ENCODE data around the gene COX19.

GRCh38 chr7:1004018-1004852 lies 28.9 kb upstream of the COX19 start:
- TF ChIP-seq CTCF (IDR thresholded peaks at IDR 0.05 in 4 of 5, conservative IDR thresholded peaks at IDR 0.05 in 1 of 5) (no peak), POLR2A (IDR thresholded peaks at IDR 0.05) (no peak)

Data from gastrocnemius medialis (tissue), 4 donors.